SK-N-MC (cell line): ENCODE measurements around the gene SPTLC3.

Source experiments
- DNase-seq: peaks from one replicate; pipeline ENCODE4 v3.0.0-alpha.2; 2011; ENCODE audit warnings: low read depth, low spot score
- H3K27ac ChIP-seq: fragments of 200-600 bp; sonication (generic); 2 replicates; pipeline ENCODE4 v1.5.1; 2016; ENCODE audit warnings: mixed run types
- H3K36me3 ChIP-seq: fragments of 200-600 bp; sonication (generic); 2 replicates; pipeline ENCODE4 v1.6.1; 2017; ENCODE audit warnings: antibody characterized with exemption, low read length, mixed read lengths; ENCODE audit not compliant: insufficient read depth
- H3K4me3 ChIP-seq: fragments of 200-600 bp; sonication (generic); 2 replicates; pipeline ENCODE4 v1.5.1; 2016
- H3K9ac ChIP-seq: fragments of 200-600 bp; sonication (generic); 2 replicates; pipeline ENCODE4 v1.8.0; 2017; ENCODE audit warnings: mixed run types, mixed read lengths; ENCODE audit not compliant: insufficient read length
- H3K9me3 ChIP-seq: fragments of 200-600 bp; sonication (generic); 2 replicates; pipeline ENCODE4 v1.6.1; 2017; ENCODE audit warnings: low read depth, mild to moderate bottlenecking, antibody characterized with exemption, low read length, moderate library complexity, mixed read lengths
- EZH2 ChIP-seq: fragments of 200-600 bp; sonication (generic); IDR thresholded peaks from one replicate; pipeline ENCODE4 v1.6.1; 2017; ENCODE audit warnings: antibody characterized with exemption
- FOXP2 ChIP-seq: optimal IDR thresholded peaks from 2 replicates; pipeline ENCODE3; 2011; ENCODE audit warnings: mild to moderate bottlenecking, moderate library complexity; ENCODE audit not compliant: insufficient read depth; ENCODE audit errors: extremely low read length, control extremely low read depth
- POLR2AphosphoS5 ChIP-seq: IDR thresholded peaks from 2 replicates; pipeline ENCODE4 v1.6.1; 2012; ENCODE audit warnings: mild to moderate bottlenecking, low read depth, low read length, borderline replicate concordance

SPTLC3 gene

DNA sequence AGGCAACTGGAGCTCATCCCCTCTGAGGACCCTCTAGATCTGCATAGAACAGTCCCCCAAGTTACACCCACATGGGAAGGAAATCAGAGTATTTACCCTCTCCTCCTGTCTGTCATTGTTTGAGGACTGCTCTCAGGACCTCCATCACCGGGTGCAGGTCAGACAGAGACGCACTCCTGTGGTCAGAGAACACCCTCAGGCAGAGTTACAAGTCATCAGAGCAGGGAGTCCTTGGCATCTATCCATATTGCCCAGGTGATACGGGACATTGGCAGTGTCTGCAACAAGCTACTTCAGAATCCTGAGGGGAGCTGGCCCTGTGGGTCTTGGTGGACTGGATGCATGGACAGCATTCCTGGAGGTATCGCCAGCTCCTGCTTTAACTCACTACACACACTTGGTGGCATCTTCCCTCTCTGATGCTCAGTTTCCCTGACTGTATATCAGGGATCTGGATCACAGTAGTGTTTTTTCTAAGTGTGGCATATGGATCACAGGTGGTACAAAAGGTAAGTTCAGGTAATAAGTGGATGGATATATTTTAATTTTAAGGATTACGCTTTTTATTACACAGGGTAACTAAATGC lies 197.2 kb downstream of the SPTLC3 start:
- Histone ChIP-seq H3K27ac (no peak overlapping the region), H3K9me3 (no peaks in the 10 kb centered on the region), H3K4me3 (no peak overlapping the region), H3K36me3 (no peaks in the 10 kb centered on the region), H3K9ac (no peak overlapping the region)
- no peak for TF ChIP-seq POLR2AphosphoS5
- TF ChIP-seq FOXP2 = no peak
- no peak for TF ChIP-seq EZH2
- DNase-seq = no peak

DNA sequence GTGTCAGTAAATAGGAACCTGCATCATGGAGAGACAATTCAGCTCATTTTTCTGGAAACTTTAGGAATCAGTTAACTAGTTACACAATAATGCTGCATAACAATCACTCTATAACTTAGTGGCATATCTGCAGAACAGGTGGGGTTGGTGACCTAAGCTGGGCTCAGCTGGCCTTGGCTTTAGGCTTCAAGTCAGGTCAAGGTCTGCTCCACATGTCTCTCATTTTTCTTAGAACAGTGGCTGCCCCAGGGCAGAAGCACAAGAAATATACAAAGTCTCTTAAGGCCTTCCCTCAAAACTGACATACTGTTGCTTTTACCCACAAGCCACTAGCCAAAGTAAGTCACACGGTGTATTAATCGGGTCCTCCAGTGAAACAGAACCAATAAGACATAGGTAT lies 198.2 kb downstream of the SPTLC3 start:
- no peak overlapping the region for H3K9ac ChIP-seq
- no peak overlapping the region for H3K27ac ChIP-seq
- no peaks in the 10 kb centered on the region for H3K36me3 ChIP-seq
- TF ChIP-seq POLR2AphosphoS5 = no peak
- no peak for TF ChIP-seq EZH2
- no peak for TF ChIP-seq FOXP2
- H3K9me3 ChIP-seq = no peaks in the 10 kb centered on the region
- no peak for DNase-seq
- H3K4me3 ChIP-seq = no peak overlapping the region

DNA sequence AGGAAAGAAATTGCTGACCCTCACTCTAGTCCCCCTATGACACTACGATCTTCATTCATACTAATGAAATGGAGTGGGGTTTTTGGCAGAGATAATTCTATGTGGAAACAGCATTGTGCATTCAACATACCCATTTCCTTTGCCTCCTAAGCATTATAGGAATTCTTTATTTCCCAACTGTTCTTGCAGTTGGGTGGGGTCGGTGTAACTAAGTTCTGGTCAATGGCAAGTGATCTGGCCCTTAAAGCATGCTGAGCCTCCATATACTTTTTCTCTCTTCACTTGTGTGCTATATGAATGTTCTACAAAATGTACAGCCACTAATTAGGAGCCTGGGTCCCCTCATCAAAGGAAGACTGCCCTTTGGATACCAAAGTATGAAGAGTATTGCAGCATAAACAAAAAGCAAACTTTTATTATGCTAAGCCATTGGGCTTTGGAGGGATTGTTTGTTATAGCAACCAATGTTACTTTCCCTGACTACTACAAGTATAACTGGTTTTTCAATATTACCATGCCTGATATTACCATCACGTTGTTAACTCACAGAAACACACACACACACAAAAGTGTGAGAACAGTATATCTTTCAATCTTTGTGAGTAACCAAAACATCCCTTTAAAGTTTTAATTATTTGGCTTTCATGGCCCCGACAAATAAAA lies 203.3 kb downstream of the SPTLC3 start:
- no peak overlapping the region for H3K27ac ChIP-seq
- no peaks in the 10 kb centered on the region for H3K9me3 ChIP-seq
- DNase-seq = no peak
- TF ChIP-seq POLR2AphosphoS5 = no peak
- TF ChIP-seq FOXP2 = no peak
- TF ChIP-seq EZH2 = no peak
- H3K9ac ChIP-seq = no peak overlapping the region
- H3K4me3 ChIP-seq = no peak overlapping the region
- H3K36me3 ChIP-seq = no peaks in the 10 kb centered on the region

DNA sequence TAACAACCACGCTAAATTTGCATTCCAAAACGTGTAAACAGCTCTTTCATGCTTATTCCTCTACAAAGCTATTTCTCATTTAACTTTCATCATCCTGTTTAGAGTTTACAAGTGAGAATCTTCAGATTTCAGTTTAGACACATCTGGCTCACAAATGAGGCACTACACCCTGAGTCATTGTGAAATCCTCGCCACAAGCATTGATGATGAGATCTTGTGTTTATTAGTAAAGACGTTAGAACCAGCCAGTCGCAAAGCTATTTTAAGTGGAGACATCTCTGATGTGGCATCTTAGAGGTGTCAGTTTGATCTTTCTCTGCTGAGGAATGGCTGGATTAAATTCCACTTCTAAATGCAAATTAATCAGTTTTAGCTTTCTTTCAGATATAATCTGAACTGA lies 204.0 kb downstream of the SPTLC3 start:
- no peak overlapping the region for H3K27ac ChIP-seq
- no peaks in the 10 kb centered on the region for H3K36me3 ChIP-seq
- no peak overlapping the region for H3K9ac ChIP-seq
- no peaks in the 10 kb centered on the region for H3K9me3 ChIP-seq
- no peak overlapping the region for H3K4me3 ChIP-seq
- TF ChIP-seq EZH2 (no peak), FOXP2 (no peak), POLR2AphosphoS5 (no peak)
- DNase-seq = no peak

DNA sequence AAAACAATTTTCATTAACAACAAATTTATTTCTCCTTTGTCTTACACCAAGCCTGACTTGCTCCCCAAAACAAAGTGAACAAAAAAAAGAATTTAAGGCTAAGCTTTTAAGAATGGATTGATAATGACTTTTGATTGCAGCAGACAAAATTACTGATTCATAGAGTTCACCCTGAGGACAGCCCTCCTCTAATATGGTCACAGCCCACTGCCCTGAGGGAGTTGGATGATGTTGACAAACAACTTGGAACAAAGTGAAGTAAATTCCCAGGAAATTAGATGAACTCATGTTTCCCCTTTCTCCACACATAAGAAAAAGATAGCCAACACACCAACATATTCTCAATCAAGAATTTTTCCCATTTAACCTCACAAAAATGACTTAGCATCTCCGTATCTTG lies 204.6 kb downstream of the SPTLC3 start:
- H3K9me3 ChIP-seq = no peaks in the 10 kb centered on the region
- no peak overlapping the region for H3K4me3 ChIP-seq
- TF ChIP-seq EZH2 (no peak), FOXP2 (no peak), POLR2AphosphoS5 (no peak)
- no peak overlapping the region for H3K9ac ChIP-seq
- H3K36me3 ChIP-seq = no peaks in the 10 kb centered on the region
- H3K27ac ChIP-seq = no peak overlapping the region
- no peak for DNase-seq

DNA sequence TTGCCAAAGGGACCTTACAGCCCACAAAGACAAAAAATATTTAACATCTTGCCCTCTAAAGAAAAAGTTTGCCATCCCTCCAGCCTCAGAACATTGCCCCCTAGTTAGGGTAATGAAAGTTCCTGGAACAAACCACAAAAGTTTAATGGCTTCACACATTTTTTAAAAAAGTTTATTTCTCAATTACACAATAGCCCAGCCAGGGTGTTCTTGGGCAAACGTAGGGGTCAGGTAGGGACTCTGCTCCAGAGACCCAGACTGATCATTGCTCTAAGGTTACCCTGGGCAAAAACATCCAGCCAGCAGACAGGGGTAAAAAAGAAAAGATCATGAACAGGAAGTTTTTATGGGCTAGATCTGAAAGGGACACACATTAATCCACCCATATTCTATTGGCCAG lies 207.8 kb downstream of the SPTLC3 start:
- no peak for TF ChIP-seq FOXP2
- TF ChIP-seq POLR2AphosphoS5 = no peak
- TF ChIP-seq EZH2 = no peak
- H3K27ac ChIP-seq = no peak overlapping the region
- no peak overlapping the region for H3K4me3 ChIP-seq
- H3K36me3 ChIP-seq = no peaks in the 10 kb centered on the region
- DNase-seq = no peak
- no peaks in the 10 kb centered on the region for H3K9me3 ChIP-seq
- H3K9ac ChIP-seq = no peak overlapping the region
